ENCODE data around the gene CRYBB2. TPM values are rescaled to one million over a fixed set of nuclear protein-coding genes. Genes with fewer than 3 reads are reported as not detected.
A peak's percentile ranks its signal among the peaks of the same experiment; 100 is the strongest.
"Not testable (repeated sequence)": the region's sequence is repeated elsewhere in the genome, so short reads cannot be mapped to it uniquely, and the experiment has no call there.

The CRYBB2 gene
- total RNA-seq, 1 donor from 2014 or later, result not detected

- Mint-ChIP-seq H3K4me3 (no peak overlapping the region), H3K4me1 (no peaks in the 10 kb centered on the region), H3K36me3 (no peaks in the 10 kb centered on the region), H3K9me3 (no peaks in the 10 kb centered on the region), H3K27me3 (ENCODE audit: low read depth) (peaks cover 61% of the 10 kb centered on the region), H3K27ac (no peak overlapping the region)
- TF ChIP-seq CTCF (IDR thresholded peaks at IDR 0.05; ENCODE audit: unreplicated experiment), result no peak
- DNase-seq (ENCODE audit: low spot score in 2 of 2, unreplicated experiment in 2 of 2), result no peak
Measured at GRCh38 chr22:25223269-25223850, 3.9 kb downstream of the CRYBB2 start.

- Mint-ChIP-seq H3K4me3 (no peak overlapping the region), H3K27me3 (ENCODE audit: low read depth) (peaks cover 33% of the 10 kb centered on the region), H3K9me3 (no peaks in the 10 kb centered on the region), H3K4me1 (no peaks in the 10 kb centered on the region), H3K27ac (no peak overlapping the region), H3K36me3 (no peaks in the 10 kb centered on the region)
- DNase-seq (ENCODE audit: low spot score in 2 of 2, unreplicated experiment in 2 of 2), result no peak
- TF ChIP-seq CTCF (IDR thresholded peaks at IDR 0.05; ENCODE audit: unreplicated experiment), result no peak
Measured at GRCh38 chr22:25228822-25229221, 9.4 kb downstream of the CRYBB2 start.

GRCh38 chr22:25230760-25231159 lies 11.3 kb downstream of the CRYBB2 start:
- peaks cover 36% of the 10 kb centered on the region for H3K27me3 Mint-ChIP-seq (ENCODE audit: low read depth)
- H3K4me1 Mint-ChIP-seq; H3K4me3 Mint-ChIP-seq; H3K9me3 Mint-ChIP-seq; H3K27ac Mint-ChIP-seq; DNase-seq (ENCODE audit: low spot score in 2 of 2, unreplicated experiment in 2 of 2); H3K36me3 Mint-ChIP-seq: not testable (repeated sequence)

GRCh38 chr22:25232301-25232700 lies 12.9 kb downstream of the CRYBB2 start:
- TF ChIP-seq CTCF (IDR thresholded peaks at IDR 0.05; ENCODE audit: unreplicated experiment), result no peak
- H3K27ac Mint-ChIP-seq, result no peak overlapping the region
- no peak for DNase-seq (ENCODE audit: low spot score in 2 of 2, unreplicated experiment in 2 of 2)
- H3K9me3 Mint-ChIP-seq, result no peaks in the 10 kb centered on the region
- H3K36me3 Mint-ChIP-seq, result no peaks in the 10 kb centered on the region
- H3K27me3 Mint-ChIP-seq (ENCODE audit: low read depth), result peaks cover 36% of the 10 kb centered on the region
- H3K4me3 Mint-ChIP-seq, result no peak overlapping the region
- H3K4me1 Mint-ChIP-seq, result peaks cover 1% of the 10 kb centered on the region

- not testable (repeated sequence) for H3K4me1 Mint-ChIP-seq; DNase-seq (ENCODE audit: low spot score in 2 of 2, unreplicated experiment in 2 of 2); H3K9me3 Mint-ChIP-seq; H3K4me3 Mint-ChIP-seq; H3K27ac Mint-ChIP-seq; H3K36me3 Mint-ChIP-seq
- peaks cover 44% of the 10 kb centered on the region for H3K27me3 Mint-ChIP-seq (ENCODE audit: low read depth)
Measured at GRCh38 chr22:25233706-25234105, 14.3 kb downstream of the CRYBB2 start.

GRCh38 chr22:25235547-25236290 lies 16.3 kb downstream of the CRYBB2 start:
- Mint-ChIP-seq H3K27ac (no peak overlapping the region), H3K36me3 (no peaks in the 10 kb centered on the region), H3K4me3 (peak overlapping the region; percentile 9), H3K27me3 (ENCODE audit: low read depth) (peaks cover 52% of the 10 kb centered on the region), H3K4me1 (peaks cover 1% of the 10 kb centered on the region), H3K9me3 (no peaks in the 10 kb centered on the region)
- peak; percentile 67 for TF ChIP-seq CTCF (IDR thresholded peaks at IDR 0.05; ENCODE audit: unreplicated experiment)
- peak; percentile 78 to 85 for DNase-seq (ENCODE audit: low spot score in 2 of 2, unreplicated experiment in 2 of 2)
